HT1080 (cell line): ENCODE data around the gene FLOT1. TPM values are rescaled to one million over a fixed set of nuclear protein-coding genes. Genes with fewer than 3 reads are reported as not detected.

Experiments
- DNase-seq: peaks from one replicate; pipeline ENCODE4 v3.0.0-alpha.2; 2015; ENCODE audit warnings: low read depth
- small RNA-seq: library from RNA; depleted of rRNA; stranded (forward); fragments of <200 nt; gene quantifications from one replicate; pipeline ENCODE3, GENCODE V24; 2014
- total RNA-seq: library from RNA; depleted of rRNA; stranded (reverse); fragments of >200 nt; shearing (Covaris generic); gene quantifications from 2 replicates; pipeline ENCODE4 v1.2.3, GENCODE V29; 2014; rRNA removed

The FLOT1 gene
- total RNA-seq, 1 experiment from 2014 or later: 73.8 TPM

DNA sequence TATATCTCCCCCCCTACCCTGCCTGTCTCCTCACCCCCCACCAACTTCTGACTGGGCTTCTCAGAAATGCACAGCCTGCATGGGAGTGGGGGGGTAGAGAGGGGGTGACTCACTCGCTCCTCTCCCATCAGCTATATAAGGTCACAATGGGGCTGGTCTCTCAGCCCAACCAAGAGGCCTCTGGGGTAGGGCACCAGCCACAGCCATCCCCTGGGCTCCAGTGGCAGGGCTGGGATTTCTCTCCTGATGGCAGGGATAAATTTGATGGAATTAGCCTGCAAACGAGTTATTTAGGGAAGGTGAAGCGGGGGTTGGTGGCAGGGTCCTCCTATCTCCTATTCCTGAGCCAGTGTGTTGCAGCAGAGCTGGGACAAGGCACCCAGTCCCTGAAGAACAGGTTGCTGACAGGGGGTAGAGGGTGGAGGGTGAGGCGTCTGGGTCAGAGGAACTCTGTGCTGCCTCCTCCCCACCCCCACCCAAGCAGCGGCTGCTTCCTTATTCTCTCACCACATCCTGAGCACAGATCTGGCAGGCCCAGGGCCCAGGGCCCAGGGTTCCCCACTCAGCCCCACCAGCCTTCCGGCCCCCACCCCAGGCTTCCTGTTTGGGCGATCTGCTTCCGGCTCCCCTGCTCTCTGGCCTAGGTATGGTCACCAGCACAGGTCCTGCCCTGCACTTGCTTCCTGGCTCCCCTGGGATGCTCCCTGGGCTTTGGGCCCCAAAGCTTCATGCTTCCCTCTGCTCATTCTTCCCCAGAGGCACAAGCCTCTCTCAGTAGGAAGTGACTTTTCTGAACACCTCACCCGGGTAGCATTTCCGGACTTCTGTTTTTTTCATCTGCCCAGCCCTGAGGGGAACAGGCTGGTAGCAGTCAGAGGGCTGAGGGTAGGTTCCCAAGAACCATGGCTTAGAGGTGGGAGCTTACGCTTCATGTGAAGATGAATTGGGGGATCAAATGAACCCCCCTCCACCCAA lies 60.1 kb downstream of the FLOT1 start:
- peak; percentile 96 for DNase-seq

DNA sequence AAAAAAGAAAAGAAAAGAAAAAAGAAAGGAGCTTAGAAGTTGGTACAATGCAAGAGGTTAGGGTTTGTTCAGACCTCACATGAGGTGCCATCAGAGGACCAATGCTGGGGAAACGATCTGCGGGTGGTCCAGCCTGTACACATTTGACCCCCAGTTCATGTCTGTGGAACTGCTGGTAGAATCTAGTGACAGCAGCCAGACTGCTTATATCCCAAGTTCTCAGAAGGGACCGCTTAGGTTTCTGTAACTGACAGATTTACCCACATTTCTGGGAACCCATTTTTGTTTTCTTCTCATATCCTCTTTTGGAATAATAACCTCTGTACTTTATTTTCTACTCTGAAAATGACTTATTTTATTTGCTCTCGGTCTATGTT lies 60.7 kb downstream of the FLOT1 start:
- no peak for DNase-seq

GRCh38 chr6:30679765-30680535 lies 62.5 kb downstream of the FLOT1 start:
- no peak for DNase-seq

DNA sequence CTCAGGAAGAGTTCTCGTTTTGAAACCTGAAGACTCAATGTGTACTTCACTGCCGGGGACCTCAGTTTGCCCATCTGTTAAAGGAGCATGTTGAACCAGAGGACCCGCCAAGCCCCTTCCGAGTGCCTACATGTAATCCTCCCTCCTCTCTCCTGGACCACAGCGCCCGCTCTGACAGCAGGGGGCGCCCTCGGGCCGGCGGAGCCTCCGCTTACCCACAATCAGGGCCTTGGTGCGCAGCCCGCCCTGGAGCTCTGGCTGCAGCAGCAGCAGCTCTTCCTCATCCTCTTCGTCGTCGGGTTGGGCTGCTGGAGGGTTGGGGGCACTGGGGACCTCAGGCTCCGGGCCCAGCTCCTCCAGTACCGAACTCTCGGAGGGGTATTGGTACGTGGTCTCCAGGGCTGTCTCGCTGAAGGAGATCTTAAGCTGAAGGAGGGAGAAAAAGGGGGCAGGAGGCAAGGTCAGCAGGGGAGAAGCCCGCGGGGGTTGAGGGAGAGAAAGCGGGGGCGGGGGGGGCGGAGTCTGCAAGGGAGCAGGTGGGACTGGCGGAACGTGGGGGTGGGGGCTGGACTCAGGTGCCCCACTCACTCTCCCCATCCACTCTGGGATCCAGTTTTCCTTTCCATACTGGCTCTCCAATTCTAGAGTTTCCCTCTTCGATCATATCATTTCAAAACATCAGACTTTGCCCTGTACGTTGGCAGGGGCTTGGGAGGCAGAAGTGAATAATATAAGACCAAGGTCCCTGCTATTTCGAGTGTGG lies 63.3 kb downstream of the FLOT1 start:
- peak; percentile 81 for DNase-seq

Small RNA genes within 50 kb of the gene (small RNA-seq; reads per million reads assigned to genes)
- gene RF00019 (not detected), gene RN7SL353P (not detected)

Other genes with a start within 250 kb of the FLOT1 start
- gene GNL1, start 186.2 kb downstream of the FLOT1 start, total RNA-seq: 67.5 and 78.6 TPM in 2 replicates
- 12.7 and 21.4 TPM in 2 replicates for gene PRR3, start 185.4 kb downstream of the FLOT1 start, total RNA-seq
- gene ABCF1, start 171.2 kb downstream of the FLOT1 start, total RNA-seq: 72.3 and 77.8 TPM in 2 replicates
- gene PPP1R10, start 125.4 kb downstream of the FLOT1 start, total RNA-seq: 27.0 and 29.5 TPM in 2 replicates
- gene MRPS18B, start 124.8 kb downstream of the FLOT1 start, total RNA-seq: 112 and 132 TPM in 2 replicates
- gene ATAT1, start 115.8 kb downstream of the FLOT1 start, total RNA-seq: 4.5 and 6.6 TPM in 2 replicates
- gene C6orf136, start 95.6 kb downstream of the FLOT1 start, total RNA-seq: 10.5 and 16.2 TPM in 2 replicates
- 50.2 and 55.5 TPM in 2 replicates for gene DHX16, start 69.7 kb downstream of the FLOT1 start, total RNA-seq
- gene PPP1R18, start 56.0 kb downstream of the FLOT1 start, total RNA-seq: 86.0 and 109 TPM in 2 replicates
- 11.2 and 18.5 TPM in 2 replicates for gene NRM, start 51.7 kb downstream of the FLOT1 start, total RNA-seq
- 11.0 and 12.9 TPM in 2 replicates for gene MDC1, start 25.4 kb downstream of the FLOT1 start, total RNA-seq
- 1,534 and 1,911 TPM in 2 replicates for gene TUBB, start 22.3 kb downstream of the FLOT1 start, total RNA-seq
- 156 and 195 TPM in 2 replicates for gene IER3, start 1.9 kb upstream of the FLOT1 start, total RNA-seq
- 34.8 and 37.0 TPM in 2 replicates for gene DDR1, start 141.8 kb upstream of the FLOT1 start, total RNA-seq
- gene GTF2H4, start 165.5 kb upstream of the FLOT1 start, total RNA-seq: 22.2 and 28.0 TPM in 2 replicates
- 30.7 and 33.1 TPM in 2 replicates for gene VARS2, start 171.6 kb upstream of the FLOT1 start, total RNA-seq
- gene SFTA2, start 189.5 kb upstream of the FLOT1 start, total RNA-seq: not detected in 2 replicates
- gene MUCL3, start 198.3 kb upstream of the FLOT1 start, total RNA-seq: not detected in 2 replicates
- gene MUC21, start 241.0 kb upstream of the FLOT1 start, total RNA-seq: not detected in 2 replicates